ENCODE measurements around the gene PLEKHG4B. TPM values are rescaled to one million over a fixed set of nuclear protein-coding genes. Genes with fewer than 3 reads are reported as not detected.

PLEKHG4B gene
- total RNA-seq, 1 experiment from 2014 or later: 44.3 TPM

GRCh38 chr5:190366-191035 is 98.5 kb downstream of the PLEKHG4B start:
- Mint-ChIP-seq H3K4me3 (no peak overlapping the region), H3K36me3 (ENCODE audit: insufficient read depth in 1 of 3, low read depth in 3 of 3) (no peaks in the 10 kb centered on the region), H3K4me1 (peaks cover 9 to 13% of the 10 kb centered on the region in 2 experiments), H3K27me3 (ENCODE audit: low read depth) (peaks cover 9% of the 10 kb centered on the region), H3K9me3 (no peaks in the 10 kb centered on the region), H3K27ac (no peak overlapping the region)
- no peak overlapping the region for H3K23ac ChIP-seq (ENCODE audit: insufficient read length, low read depth, low read length)
- H4K20me1 ChIP-seq (ENCODE audit: control insufficient read depth, insufficient read depth, insufficient read length): no peaks in the 10 kb centered on the region
- no peak for DNase-seq
- H3K23me2 ChIP-seq (ENCODE audit: insufficient read length, low read depth, low read length, poor library complexity, severe bottlenecking): no peaks in the 10 kb centered on the region
- H3T11ph ChIP-seq (ENCODE audit: low read length): no peak overlapping the region
- H4K91ac ChIP-seq (ENCODE audit: insufficient read length, low read depth, low read length): no peak overlapping the region
- no peaks in the 10 kb centered on the region for H3K79me1 ChIP-seq (ENCODE audit: insufficient read depth, low read depth, low read length, poor library complexity, severe bottlenecking)
- no peak overlapping the region for H2AFZ ChIP-seq (ENCODE audit: low read length)
- H2BK15ac ChIP-seq (ENCODE audit: low read depth, low read length): no peak overlapping the region
- no peak overlapping the region for H4K5ac ChIP-seq (ENCODE audit: insufficient read length, low read depth, low read length)
- no peaks in the 10 kb centered on the region for H3K9me3 ChIP-seq (ENCODE audit: control insufficient read depth, low read depth, low read length)
- no peak overlapping the region for H3K18ac ChIP-seq (ENCODE audit: insufficient read length, low read depth, low read length)
- H2BK12ac ChIP-seq (ENCODE audit: insufficient read length, low read depth, low read length): no peak overlapping the region
- H3K56ac ChIP-seq (ENCODE audit: insufficient read length, low read depth, low read length): no peak overlapping the region
- H3K4me2 ChIP-seq (ENCODE audit: insufficient read depth, insufficient read length, low read length): no peak overlapping the region
- no peak overlapping the region for H2BK120ac ChIP-seq (ENCODE audit: low read depth, low read length, poor library complexity, severe bottlenecking)
- H3K27ac ChIP-seq (ENCODE audit: insufficient read length, low read depth, low read length): no peak overlapping the region
- H2BK5ac ChIP-seq (ENCODE audit: insufficient read length, low read length): no peak overlapping the region
- WGBS (ENCODE audit: extremely low coverage, insufficient read length, low lambda C conversion rate): no CpG with 5 or more reads among the region's 16 CpGs
- no peak overlapping the region; the same call in 1 of the 2 replicates for H3K14ac ChIP-seq (ENCODE audit: insufficient read depth, low read length)
- H3K9ac ChIP-seq (ENCODE audit: extremely low read depth, insufficient read length, low read length): no peak overlapping the region
- H3K27me3 ChIP-seq (ENCODE audit: insufficient read depth, low read length): no peaks in the 10 kb centered on the region
- H2BK20ac ChIP-seq (ENCODE audit: low read depth, low read length, poor library complexity, severe bottlenecking): no peak overlapping the region
- H4K8ac ChIP-seq (replicated peaks; ENCODE audit: insufficient read length, low read depth, low read length): no peak overlapping the region
- no peak for TF ChIP-seq CTCF (conservative IDR thresholded peaks at IDR 0.05)
- H2AK5ac ChIP-seq (ENCODE audit: insufficient read length, low read length): no peak overlapping the region
- no peaks in the 10 kb centered on the region for H3K79me2 ChIP-seq (ENCODE audit: insufficient read depth, low read length)
- H3K4me1 ChIP-seq (ENCODE audit: insufficient read depth, low read length): 0 out of 2 replicates have a peak, but pooled peaks cover 3% of the 10 kb centered on the region
- H3K4ac ChIP-seq (ENCODE audit: low read depth, low read length): no peak overlapping the region

Measured in H9 (cell line).